WTC11 (cell line): ENCODE measurements around the gene SBK1.

Experiments
- CTCF ChIP-seq: fragments of 200-600 bp; IDR thresholded peaks from 2 replicates; pipeline ENCODE4 v1.8.0; 2022; ENCODE audit warnings: antibody characterized with exemption
- ETV6 ChIP-seq: sonication (generic); formaldehyde crosslinking; IDR thresholded peaks from 2 replicates; pipeline ENCODE4 v1.8.1; 2022; ENCODE audit warnings: mild to moderate bottlenecking, missing genetic modification reagents
- FOXJ3 ChIP-seq: sonication (generic); formaldehyde crosslinking; IDR thresholded peaks from 2 replicates; pipeline ENCODE4 v1.9.0; 2021; ENCODE audit warnings: missing genetic modification reagents, mild to moderate bottlenecking, borderline replicate concordance
- FOXP1 ChIP-seq: sonication (generic); formaldehyde crosslinking; IDR thresholded peaks from 2 replicates; pipeline ENCODE4 v1.8.0; 2022; ENCODE audit warnings: missing genetic modification reagents, mild to moderate bottlenecking, moderate library complexity, borderline replicate concordance
- JUN ChIP-seq: sonication (generic); formaldehyde crosslinking; IDR thresholded peaks from 2 replicates; pipeline ENCODE4 v1.8.0; 2023; ENCODE audit warnings: mild to moderate bottlenecking, missing genetic modification reagents
- NFYB ChIP-seq: sonication (generic); formaldehyde crosslinking; conservative IDR thresholded peaks from 2 replicates; pipeline ENCODE4 v1.8.0; 2022; ENCODE audit warnings: low read depth, missing genetic modification reagents
- ZBTB43 ChIP-seq: sonication (generic); formaldehyde crosslinking; IDR thresholded peaks from 2 replicates; pipeline ENCODE4 v1.8.1; 2023; ENCODE audit warnings: mild to moderate bottlenecking, missing genetic modification reagents

- TF ChIP-seq CTCF (no peak), ZBTB43 (CRISPR knock-in tag) (no peak), FOXP1 (CRISPR knock-in tag) (no peak), NFYB (no peak), ETV6 (CRISPR knock-in tag) (no peak), FOXJ3 (no peak), JUN (CRISPR knock-in tag) (no peak)
Observed at GRCh38 chr16:28274676-28275075, 17.6 kb upstream of the SBK1 start.
